HG02759 (cell line): Measurements from ENCODE around the gene MBP.
"Not testable (repeated sequence)": the region's sequence is repeated elsewhere in the genome, so short reads cannot be mapped to it uniquely, and the experiment has no call there.

Experiments used
- ATAC-seq: cut with Tn5 transposase; IDR thresholded peaks from one replicate; pipeline ENCODE4 v1.9.1; 2021; ENCODE audit warnings: mild to moderate bottlenecking, moderate library complexity; ENCODE audit not compliant: unreplicated experiment

Gene MBP

DNA sequence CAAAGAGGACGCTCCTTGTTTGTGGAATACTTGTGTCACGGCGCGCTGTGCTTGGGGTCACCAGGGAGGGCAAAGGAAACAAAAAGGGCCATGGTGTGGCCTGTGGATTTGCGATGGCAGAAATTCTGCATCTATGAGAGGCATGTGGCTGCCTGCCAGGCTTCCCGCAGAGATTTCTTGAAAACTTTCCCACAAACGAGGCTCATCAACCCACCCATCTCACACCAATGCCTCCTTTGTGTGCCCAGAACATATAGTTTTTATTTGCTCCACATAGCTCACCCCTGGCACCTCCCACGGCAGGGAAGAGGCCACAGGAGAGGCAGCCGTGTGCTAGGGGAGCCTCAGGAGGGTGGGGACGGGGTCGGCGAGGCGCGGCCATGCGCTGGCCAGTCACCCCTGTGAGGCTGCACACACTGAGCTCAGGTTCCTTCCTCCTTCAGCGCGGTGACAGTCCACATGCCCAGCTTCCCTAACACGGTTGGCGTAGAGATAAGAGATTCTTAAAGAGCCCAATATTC lies 100.3 kb downstream of the MBP start:
- ATAC-seq: no peak

DNA sequence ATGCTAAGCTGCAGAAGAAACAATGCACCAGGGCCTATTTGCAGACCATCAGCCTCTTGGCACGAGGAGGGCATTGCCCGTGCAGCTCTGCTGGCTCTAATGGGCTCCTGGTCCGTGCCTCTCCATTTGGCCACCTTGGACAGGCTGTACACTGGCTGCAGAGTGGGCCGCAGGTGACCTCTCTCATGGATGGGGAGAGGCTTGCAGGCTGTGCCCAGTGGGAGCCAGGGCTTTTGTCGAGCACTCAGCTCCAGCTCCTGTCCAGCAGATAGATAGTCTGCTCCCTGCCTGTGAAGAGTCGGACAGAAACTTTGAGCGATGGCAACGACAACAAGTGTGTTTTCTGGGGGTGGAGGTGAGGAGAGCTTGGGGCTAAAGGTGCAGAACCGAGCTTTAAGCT lies 100.9 kb downstream of the MBP start:
- no peak for ATAC-seq

DNA sequence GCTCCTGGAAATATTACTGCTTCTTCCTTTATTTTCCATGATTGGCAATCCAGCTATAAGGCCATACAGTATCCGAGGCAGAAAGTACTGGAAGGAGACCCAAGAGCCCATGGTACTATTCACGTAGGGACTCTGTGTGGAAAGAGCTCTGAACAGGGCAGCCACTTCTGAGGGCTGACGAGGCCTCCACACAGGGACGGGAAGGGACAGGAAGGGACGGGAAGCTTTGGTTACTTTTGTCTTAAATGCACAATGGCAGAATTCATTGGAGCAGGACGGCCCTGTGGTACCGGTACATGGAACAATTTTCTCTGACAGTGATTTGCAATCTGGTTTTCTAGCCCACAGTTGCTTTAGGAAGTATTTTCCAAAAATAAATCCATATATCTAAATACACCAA lies 102.4 kb downstream of the MBP start:
- ATAC-seq: no peak

DNA sequence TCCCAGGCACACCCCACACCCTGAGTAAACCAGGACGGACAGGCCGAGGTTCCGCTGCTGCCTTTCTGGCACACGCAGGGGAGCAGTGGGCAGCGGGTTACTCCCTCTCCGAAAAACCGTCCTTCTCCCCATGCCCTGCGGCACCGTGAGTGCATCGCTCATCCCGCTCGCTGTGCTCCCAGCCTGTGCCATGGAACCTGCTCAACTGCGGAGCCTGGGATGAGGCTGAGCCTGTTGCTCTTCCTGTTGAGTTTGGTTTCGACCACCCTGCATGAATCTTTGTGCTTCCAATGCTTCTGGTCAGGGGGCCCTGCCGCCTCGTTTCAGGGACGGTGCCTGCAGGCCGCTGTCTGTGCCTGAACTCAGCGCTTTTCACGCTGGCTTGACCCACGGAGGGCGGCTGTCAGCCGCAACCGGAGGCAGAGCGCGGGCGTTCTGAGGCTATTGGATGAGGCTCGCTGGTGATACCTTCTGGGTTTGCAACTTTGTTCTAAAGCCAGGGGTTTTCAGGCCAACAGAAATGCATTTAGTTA lies 106.7 kb downstream of the MBP start:
- ATAC-seq: no peak

DNA sequence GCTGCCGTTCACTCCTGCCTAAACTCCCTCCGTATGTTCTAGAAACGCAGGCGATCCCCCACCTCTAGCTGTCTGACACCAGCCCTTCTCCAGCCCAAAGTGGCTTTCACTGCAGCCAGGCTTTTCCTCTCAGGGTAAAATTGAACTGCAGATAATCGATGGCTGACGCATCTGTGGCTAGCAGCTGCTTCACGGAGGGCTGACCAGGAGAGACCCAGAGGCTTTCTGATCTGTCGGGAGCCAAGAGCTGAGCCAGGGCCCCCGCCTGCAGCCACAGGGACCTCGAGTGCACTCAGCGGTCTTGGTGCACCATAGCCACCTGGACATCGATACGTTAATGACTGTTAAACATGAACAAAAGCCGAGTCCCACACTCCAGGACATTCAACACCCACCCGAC lies 107.5 kb downstream of the MBP start:
- no peak for ATAC-seq

DNA sequence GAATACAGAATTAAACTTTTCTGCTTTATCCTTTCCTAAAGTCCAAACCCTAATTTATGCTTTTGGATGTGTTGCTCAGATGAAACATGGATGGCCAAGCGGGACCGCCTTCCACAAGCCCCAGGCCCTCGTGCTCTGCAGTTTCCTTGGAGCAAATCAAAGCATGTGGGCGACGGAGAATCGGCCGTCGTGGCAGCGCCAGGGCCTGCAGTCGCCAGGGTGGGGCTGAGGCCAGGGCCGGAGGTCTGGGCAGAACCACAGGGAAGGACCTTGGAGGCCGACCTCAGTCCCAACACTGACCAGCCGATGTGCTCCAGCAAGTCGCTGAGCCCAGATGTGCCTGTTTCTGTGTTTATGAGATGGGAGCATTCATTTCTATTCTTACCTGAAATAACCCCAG lies 108.1 kb downstream of the MBP start:
- ATAC-seq: no peak

DNA sequence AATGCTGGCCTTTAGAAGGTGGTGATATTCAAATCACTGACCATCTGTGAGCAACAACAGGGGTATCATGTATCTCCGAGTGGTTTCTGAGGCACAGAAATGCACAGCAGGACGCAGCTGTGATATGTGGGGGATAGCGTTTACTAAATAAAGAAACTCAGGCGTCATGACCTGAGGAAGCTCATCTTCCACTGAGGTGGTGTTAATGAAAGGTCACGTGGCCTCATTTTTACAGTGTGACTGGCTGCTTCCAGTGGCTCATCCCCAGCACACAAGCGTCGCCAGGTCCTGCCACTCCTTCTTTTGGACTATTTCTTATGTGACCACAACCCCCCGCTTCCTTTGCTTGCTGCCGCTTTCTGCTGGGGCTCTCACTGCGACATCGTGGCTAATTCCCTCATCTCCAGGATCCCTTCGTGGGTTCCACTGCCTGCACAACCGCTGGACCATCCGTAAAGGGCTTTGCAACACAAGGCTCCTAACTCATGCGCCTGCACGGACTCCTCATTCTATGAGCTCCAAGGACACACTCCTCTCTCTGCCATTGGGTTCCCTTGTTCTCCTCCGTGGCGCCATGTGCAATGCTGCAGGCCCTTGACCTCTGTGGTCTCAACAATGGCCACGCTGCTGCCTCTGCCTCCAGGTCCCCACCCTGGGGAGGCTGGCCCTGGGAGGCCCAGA lies 109.3 kb downstream of the MBP start:
- ATAC-seq: no peak

DNA sequence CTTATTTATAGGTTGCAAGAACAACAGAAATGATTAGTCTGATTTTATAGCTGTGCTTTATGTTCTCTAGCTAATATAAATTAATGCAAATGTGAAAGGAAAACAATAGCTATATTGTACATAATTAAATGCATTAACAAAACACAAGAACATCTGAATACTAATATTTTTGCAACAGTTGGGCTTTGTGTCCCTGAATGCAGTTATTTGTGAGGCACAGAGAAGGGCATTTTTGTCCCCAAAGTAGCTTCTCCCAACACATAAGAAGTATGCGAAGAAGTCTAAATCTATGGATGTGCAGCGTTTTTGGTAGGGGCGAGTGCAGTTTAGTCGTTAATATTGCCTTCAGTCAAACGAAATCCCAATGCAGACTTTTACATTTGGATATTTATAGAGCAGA lies 110.0 kb downstream of the MBP start:
- no peak for ATAC-seq

DNA sequence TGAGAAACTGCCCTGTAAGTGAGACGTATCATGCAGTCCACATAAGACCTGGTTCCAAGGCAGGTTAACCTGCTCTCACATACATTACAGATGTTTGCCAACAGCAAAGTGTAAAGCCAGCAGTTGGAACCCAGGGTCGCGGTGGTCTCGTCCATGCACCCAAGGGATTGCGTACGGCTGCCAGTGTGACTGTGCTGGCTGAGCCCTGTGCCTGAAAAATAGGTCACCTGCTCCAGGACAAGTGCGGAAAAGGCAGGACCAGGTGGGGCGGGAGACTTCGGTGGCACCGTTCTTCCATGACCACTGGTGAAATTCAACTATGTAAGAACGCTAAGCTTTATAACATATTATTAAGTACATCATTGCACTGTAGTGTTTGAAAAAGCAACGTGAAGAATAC lies 110.5 kb downstream of the MBP start:
- no peak for ATAC-seq

DNA sequence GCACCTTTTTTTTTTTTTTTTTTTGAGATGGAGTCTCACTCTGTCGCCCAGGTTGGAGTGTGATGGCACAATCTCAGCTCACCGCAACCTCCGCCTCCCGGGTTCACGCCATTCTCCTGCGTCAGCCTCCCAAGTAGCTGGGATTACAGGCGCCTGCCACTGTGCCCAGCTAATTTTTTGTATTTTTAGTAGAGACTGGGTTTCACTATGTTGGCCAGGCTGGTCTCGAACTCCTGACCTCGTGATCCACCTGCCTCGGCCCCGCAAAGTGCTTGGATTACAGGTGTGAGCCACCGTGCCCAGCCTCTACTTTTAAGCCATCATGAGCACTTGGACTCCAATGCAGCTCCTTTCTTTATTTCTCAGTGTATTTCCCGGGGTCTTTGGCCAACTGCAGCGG lies 111.1 kb downstream of the MBP start:
- not testable (repeated sequence) for ATAC-seq

DNA sequence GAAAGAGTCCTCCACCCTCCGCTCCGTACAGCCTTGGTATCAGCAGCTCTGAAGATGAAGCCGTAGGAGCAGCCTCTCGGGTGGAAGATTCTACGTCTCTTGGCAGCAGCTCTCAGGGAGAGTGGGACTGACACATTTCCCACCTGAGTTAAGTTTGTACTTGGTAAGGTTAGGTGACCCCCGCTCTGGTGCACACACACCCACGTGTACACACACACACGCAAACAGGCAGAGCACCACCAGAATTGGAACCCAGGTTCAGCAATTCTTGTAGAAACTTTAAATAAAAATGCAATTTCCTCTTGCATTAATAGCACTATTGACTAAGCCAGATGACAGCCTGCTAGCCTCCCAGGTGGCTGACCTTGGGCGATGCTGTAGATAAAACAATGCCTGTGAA lies 111.5 kb downstream of the MBP start:
- ATAC-seq: no peak

DNA sequence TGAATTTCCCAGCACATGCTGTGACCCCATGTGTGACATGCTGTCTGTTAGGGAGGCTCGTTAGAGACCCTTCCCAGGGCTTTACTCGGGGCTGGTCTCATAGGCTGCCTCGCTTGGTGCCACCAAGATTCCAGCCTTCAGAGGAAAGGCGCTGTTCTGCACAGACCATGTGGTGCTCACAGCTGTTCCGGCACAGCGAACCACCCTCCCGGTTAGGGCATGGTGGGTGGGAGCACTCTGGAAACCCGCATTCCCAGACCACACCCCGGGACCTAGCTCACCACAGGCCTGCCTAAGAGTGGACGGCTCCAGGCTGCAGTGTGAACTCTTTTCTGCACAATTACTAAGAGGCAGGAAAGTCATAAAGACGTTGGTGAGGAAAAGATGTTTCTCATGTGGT lies 112.0 kb downstream of the MBP start:
- no peak for ATAC-seq

DNA sequence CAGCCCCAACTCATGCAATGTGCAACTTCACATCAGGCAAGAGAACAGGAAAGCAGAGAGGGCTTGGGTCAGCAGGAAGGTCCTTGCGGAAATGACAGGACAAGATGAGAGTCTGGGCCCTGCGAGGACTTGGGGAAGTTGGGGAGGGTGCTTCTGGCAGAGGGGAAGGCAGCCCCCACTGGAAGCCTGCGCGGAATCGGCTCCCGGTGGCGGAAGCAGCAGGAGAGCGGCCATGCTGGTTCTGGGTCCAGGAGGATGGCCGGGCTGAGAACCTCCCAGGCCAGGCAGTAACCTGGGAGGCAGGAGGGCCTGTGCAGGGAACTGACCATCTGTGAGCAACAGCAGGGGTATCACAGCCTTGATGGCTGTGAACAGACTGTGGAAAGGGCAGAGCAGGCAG lies 112.9 kb downstream of the MBP start:
- ATAC-seq: no peak

DNA sequence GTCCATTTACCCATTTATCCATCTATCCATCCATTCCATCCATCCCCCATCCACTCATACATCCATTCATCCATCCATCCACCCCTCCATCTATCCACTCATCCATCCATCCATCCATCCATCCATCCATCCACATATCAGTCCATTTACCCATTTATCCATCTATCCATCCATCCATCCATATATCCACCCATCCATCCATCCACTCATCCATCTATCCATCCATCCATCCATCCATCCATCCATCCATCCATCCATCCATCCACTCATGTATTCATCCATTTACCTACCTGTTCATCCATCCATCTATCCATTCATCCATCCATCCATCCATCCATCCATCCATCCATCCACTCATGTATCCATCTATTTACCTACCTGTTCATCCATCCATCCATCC lies 113.9 kb downstream of the MBP start:
- not testable (repeated sequence) for ATAC-seq

DNA sequence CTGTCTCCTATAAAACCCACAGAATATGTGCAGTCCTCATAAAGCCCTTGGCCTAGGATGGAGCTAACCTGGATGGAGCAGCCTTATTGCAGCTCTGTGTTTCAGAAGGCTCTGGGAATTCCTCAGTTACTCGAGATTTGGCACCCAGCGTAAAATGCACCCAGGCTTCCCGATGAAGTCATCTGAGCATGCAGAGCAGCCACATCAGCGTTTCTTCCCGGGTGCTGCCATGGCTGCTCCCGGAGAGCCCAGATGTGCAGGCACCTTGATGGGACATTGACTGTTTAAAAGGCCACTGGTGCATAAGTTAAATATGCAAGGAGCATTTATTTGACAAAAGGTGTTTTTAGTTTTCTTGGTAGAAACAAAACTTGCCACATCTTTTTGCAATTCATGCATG lies 115.2 kb downstream of the MBP start:
- no peak for ATAC-seq

DNA sequence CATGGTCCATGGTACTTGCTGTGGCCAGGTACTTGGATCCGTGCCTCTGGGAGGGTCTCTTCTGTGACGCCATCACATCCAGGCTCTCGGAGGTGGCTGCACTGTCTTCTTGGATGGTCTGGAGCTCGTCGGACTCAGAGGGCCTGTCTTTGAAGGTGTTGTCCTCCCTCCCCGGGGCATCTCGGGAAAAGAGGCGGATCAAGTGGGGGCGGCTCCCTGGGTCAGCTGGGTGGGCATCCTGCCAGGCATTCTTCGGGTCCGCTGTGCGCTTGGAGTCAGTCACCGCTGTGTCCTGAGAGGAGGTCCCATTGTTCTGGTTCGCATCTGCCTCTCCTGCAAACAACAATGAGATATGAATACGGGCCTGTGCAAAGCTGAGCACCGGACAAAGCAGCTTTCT lies 115.6 kb downstream of the MBP start:
- no peak for ATAC-seq

DNA sequence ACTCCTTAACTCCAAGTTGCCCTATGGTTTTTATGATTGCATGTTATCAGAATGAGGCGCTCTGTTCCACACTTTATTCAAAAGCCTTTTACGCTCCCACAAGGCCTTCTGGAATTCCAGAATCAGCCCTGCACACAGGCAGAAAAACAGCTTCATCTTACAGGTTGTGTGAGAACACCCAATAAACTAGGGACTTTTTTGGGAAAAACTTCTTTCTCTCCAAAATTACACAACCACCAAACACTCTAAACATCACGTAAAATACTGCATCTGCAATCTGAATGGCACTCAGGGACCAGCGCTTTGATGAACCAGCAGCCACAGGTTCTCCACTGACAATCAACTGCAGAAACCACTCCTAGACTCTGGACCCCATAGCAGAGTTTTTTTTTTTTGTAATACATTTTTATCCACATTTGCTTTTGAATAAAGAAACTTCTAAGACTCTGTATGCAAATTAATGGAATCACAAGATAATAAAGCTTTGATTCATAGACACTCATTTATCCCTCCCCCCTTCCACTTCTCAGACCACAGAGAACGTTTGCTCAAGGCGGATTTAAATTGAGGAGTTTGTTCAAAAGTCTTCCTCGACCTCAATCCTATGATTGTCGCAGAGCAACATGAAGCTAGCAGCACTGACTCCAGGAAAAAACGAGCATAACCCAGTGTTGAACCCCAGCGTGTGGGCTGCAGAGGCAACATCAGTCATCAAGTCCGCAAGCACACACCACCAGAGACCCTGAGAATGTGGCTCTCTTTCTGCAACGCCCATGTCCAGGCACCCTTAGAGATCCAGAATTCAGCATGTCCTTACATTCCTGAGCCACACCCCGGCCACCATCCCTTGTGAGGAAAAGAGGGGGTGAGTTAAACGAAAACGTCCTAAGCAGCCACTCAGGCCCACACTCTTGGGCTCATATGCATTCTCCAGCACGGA lies 116.5 kb downstream of the MBP start:
- ATAC-seq: no peak

DNA sequence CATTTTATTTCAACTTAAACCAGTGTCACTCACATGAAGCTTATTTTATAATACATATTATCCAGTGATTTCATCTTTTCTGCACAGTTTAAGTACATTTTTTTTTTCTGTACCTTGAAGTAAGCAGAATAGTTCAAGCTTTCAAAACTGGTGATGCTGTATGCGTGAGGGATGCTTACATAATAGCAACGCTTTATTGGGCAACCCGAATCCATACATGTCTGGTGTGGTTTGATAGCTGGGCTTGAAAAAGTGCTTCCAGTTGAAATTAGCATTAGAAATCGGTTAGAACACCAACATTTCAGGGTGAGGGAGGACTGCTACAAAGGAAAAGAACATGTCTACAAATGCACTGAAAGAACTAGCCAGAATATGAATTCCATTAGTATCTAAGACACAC lies 117.4 kb downstream of the MBP start:
- no peak for ATAC-seq

DNA sequence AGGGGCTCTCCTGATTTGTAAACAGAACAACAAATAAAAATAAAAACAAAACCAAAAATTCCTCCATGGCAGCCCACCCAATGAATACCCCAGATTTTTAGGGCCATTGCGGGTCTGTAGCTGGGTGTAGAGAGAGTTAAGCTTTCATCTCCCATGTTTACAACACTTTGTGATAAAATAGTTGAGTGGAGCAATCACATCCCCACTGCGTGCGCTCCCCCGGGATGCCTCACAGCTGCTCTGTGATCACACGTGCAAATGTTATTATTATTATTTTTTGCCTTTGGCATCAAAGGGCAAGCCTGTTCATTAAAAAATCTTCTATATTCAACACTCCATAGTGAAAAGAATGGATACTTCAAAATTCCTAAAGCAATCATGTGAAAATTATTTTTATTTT lies 118.0 kb downstream of the MBP start:
- no peak for ATAC-seq

DNA sequence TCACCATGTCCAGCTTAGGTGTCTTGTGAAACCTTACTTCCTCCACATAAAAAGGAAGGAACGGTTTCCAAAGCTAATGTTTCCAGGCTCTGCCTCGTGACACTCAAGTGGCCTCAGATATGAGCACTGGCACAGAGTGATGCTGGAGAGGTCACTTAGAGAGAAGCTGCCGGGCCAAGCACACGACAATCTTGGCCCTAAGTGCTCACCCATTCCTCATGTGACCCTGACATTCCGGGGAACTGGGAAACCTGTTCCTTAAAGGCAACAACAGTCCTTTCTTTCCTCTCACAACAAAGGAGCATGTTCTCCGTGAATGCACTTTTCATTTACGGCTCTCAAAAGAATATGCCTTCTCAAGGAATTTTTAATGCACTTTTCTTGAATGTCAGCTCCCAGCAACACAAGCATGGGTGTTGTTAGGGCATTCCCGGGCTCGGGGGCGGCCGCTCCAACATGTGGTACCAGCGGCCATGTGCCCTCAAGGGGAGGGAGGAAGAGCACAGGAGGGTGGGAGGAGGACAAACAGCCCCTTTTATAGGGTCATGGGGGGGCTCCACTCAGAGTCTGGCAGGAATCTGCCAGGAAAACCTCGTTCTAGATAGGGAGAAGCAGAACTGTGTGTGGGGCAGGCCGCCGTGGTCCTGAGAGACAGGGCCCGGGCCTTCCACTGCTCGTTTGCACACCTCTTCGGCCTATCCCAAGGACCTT lies 118.6 kb downstream of the MBP start:
- no peak for ATAC-seq

DNA sequence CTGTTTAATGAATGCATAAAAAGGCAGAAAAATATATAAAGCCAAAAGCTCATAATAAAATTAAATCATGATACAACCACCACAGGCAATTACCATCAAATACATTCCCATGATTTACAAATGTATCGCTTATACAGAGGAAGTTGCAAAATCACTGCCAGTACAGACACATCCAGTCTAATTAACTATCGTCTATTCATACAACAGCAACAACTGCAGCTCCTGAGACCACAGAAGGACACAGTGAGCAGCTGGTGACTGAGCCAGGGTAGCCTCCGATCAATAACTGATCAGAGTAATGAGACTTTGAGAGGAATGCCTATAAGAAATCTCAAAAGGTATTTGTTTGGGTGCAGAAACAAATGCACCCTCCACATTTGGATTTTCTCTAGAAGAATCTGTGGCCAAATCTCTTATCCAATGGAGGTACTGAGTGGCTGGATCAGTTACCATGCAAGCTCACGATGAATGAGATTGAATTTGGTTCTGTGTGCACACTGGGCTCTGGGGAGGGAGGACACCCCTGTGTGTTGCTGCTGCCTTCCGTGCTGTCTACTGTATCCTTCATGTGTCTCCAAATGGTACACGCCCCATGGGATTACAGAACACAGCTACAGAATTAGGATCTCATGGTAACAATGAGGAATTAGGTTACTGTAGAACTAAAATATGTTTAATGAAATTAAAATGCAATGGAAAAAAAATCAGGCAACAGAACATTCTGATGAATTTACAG lies 119.6 kb downstream of the MBP start:
- no peak for ATAC-seq
